HL-60/S4 (cell line): ENCODE results near the gene OXSM.

Experiments used
- in situ Hi-C: fragments of 300-500 bp; cut with MboI; formaldehyde crosslinking; loops from 2 replicates; pipeline ENCODE4 v1.14.3; 2022; ENCODE audit warnings: low sequenced_read_pairs

The OXSM gene

GRCh38 chr3:25803833-25804232, 13.9 kb downstream of the OXSM start:
- in situ Hi-C loops = no loop called here

- in situ Hi-C loops = no loop called here
Observed at GRCh38 chr3:25804676-25805075, 14.8 kb downstream of the OXSM start.

- in situ Hi-C loops = no loop called here
Observed at GRCh38 chr3:25812644-25813043, 22.8 kb downstream of the OXSM start.

- in situ Hi-C loops = no loop called here
Observed at GRCh38 chr3:25817107-25817506, 27.2 kb downstream of the OXSM start.

GRCh38 chr3:25817638-25818037, 27.7 kb downstream of the OXSM start:
- in situ Hi-C loops = no loop called here

GRCh38 chr3:25818335-25818734, 28.4 kb downstream of the OXSM start:
- in situ Hi-C loops = no loop called here

GRCh38 chr3:25820366-25820765, 30.5 kb downstream of the OXSM start:
- in situ Hi-C loops = no loop called here

GRCh38 chr3:25820816-25821486, 31.1 kb downstream of the OXSM start:
- in situ Hi-C loops = no loop called here

GRCh38 chr3:25821746-25822573, 32.1 kb downstream of the OXSM start:
- in situ Hi-C loops = no loop called here

- in situ Hi-C loops = no loop called here
Observed at GRCh38 chr3:25823314-25823713, 33.4 kb downstream of the OXSM start.

- in situ Hi-C loops = no loop called here
Observed at GRCh38 chr3:25826510-25826909, 36.6 kb downstream of the OXSM start.

- in situ Hi-C loops = no loop called here
Observed at GRCh38 chr3:25830373-25831280, 40.7 kb downstream of the OXSM start.

- in situ Hi-C loops = no loop called here
Observed at GRCh38 chr3:25831578-25831977, 41.7 kb downstream of the OXSM start.

GRCh38 chr3:25834346-25834745, 44.5 kb downstream of the OXSM start:
- in situ Hi-C loops = no loop called here

- in situ Hi-C loops = no loop called here
Observed at GRCh38 chr3:25836579-25836978, 46.7 kb downstream of the OXSM start.

- in situ Hi-C loops = no loop called here
Observed at GRCh38 chr3:25837038-25837437, 47.1 kb downstream of the OXSM start.

GRCh38 chr3:25840099-25840498, 50.2 kb downstream of the OXSM start:
- in situ Hi-C loops = no loop called here

- in situ Hi-C loops = no loop called here
Observed at GRCh38 chr3:25843332-25843731, 53.4 kb downstream of the OXSM start.
